ENCODE results near the gene TMEM150B. TPM values are rescaled to one million over a fixed set of nuclear protein-coding genes. Genes with fewer than 3 reads are reported as not detected.

Gene TMEM150B
- polyA plus RNA-seq, 4 donors, result 33.2 to 125 (median 79.2) TPM

- DNase-seq, result no peak
- H3K4me1 ChIP-seq (ENCODE audit: control insufficient read depth in 3 of 3, insufficient read depth in 2 of 3, low read depth in 1 of 3, low read length in 2 of 3), result peaks cover 0 to 7% (median 4%) of the 10 kb centered on the region in 3 donors
- no peaks in the 10 kb centered on the region for H3K9me3 ChIP-seq (ENCODE audit: control insufficient read depth in 2 of 2, insufficient read depth in 1 of 2, low read depth in 1 of 2, low read length in 1 of 2)
- H3K27me3 ChIP-seq (ENCODE audit: control insufficient read depth in 3 of 3, insufficient read depth in 3 of 3, low read length in 3 of 3), result no peaks in the 10 kb centered on the region
- peaks cover 0 to 64% (median 5%) of the 10 kb centered on the region in 3 donors for H3K36me3 ChIP-seq (ENCODE audit: control insufficient read depth in 3 of 3, insufficient read depth in 2 of 3, low read depth in 1 of 3, low read length in 3 of 3)
- no peak overlapping the region for H3K27ac ChIP-seq (ENCODE audit: low read depth in 1 of 3, low read length in 2 of 3)
- FAIRE-seq, result no peak
- H3K4me3 ChIP-seq (ENCODE audit: low read depth in 1 of 3, low read length in 3 of 3), result no peak overlapping the region
- WGBS, 3 donors, result 81 to 84% (median 83%) methylated on average over 9 of the region's 9 CpGs
These were observed 19.3 kb upstream of the TMEM150B start for GRCh38 chr19:55344444-55344843.

DNA sequence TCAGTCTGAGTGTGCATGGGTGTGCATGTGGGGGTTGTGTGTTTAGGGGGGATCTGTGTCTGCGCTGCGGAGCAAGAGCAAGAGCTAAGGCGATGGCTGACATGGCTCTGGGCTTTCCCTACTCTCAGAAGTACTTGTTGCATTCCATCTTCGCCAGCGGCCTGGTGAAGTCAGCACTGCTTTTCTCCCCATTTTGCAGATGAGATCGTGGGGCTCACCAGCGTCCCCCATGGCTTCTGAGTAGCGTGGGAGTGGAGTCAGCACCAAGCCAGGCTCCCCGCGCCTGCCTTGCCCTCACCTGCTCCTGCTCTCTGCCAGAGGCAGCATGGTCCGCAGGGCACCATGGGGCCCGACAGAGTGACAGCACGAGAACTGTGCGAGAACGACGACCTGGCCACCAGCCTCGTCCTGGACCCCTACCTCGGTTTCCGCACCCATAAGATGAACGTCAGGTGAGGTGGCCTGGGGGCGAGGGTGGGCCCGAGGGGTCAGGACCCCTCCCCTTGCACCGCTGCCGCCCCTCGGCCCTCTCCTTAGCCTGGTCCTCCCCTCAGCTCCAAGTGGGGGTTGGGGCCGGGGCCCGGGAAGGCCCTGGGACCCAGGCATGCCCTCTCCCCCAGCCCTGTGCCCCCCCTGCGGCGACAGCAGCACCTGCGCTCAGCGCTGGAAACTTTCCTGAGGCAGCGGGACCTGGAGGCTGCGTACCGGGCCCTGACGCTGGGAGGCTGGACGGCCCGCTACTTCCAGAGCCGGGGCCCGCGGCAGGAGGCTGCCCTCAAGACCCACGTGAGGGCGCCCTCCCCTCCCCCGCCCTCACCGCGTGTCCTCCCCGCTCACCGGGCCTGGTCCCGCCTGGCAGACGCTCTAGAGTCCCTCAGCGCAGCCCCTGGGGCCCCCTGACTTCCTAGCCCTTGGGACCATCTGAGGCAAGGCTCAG is 16.7 kb upstream of the TMEM150B start:
- Histone ChIP-seq H3K27ac (ENCODE audit: low read depth in 1 of 3, low read length in 2 of 3) (no peak overlapping the region), H3K36me3 (ENCODE audit: control insufficient read depth in 3 of 3, insufficient read depth in 2 of 3, low read depth in 1 of 3, low read length in 3 of 3) (peaks cover 0 to 47% (median under 1%) of the 10 kb centered on the region in 3 donors), H3K4me1 (ENCODE audit: control insufficient read depth in 3 of 3, insufficient read depth in 2 of 3, low read depth in 1 of 3, low read length in 2 of 3) (peaks cover 0 to 12% (median 4%) of the 10 kb centered on the region in 3 donors), H3K4me3 (ENCODE audit: low read depth in 1 of 3, low read length in 3 of 3) (peak overlapping the region in 1 of 3 donors; percentile 9), H3K9me3 (ENCODE audit: control insufficient read depth in 2 of 2, insufficient read depth in 1 of 2, low read depth in 1 of 2, low read length in 1 of 2) (no peaks in the 10 kb centered on the region), H3K27me3 (ENCODE audit: control insufficient read depth in 3 of 3, insufficient read depth in 3 of 3, low read length in 3 of 3) (no peaks in the 10 kb centered on the region)
- FAIRE-seq (no peak), DNase-seq (no peak)
- 88 to 91% (median 89%) methylated on average over 40 to 50 of the region's 50 CpGs for WGBS, 3 donors

DNA sequence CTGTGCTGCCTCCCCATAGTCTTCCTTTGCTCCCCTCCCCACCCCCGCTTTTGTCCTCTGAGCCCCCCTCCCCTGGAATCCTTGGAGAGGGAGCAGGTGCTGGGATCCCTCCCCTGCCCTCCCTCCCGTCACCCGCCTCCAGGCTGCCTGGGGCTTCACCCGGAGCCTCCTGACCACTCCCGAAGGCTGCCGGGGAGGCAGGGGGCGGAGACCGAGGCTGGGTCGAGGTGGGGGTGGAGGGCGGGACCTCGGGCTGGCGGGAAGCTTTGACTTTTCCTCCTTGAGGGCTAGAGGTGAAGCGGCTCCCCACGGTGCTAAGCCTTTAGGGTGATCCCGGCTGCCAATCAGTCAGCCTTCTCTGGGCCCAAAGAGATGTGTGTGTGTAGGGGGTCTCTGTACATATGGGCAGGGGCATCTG is 16.0 kb upstream of the TMEM150B start:
- FAIRE-seq, result no peak
- whole genome bisulfite sequencing, 3 donors, result 2 to 3% (median 3%) methylated on average over 15 of the region's 15 CpGs
- Histone ChIP-seq H3K9me3 (ENCODE audit: control insufficient read depth in 2 of 2, insufficient read depth in 1 of 2, low read depth in 1 of 2, low read length in 1 of 2) (no peaks in the 10 kb centered on the region), H3K27ac (ENCODE audit: low read depth in 1 of 3, low read length in 2 of 3) (peak overlapping the region in 1 of 3 donors; percentile 86), H3K27me3 (ENCODE audit: control insufficient read depth in 3 of 3, insufficient read depth in 3 of 3, low read length in 3 of 3) (no peaks in the 10 kb centered on the region), H3K4me1 (ENCODE audit: control insufficient read depth in 3 of 3, insufficient read depth in 2 of 3, low read depth in 1 of 3, low read length in 2 of 3) (peaks cover 0 to 12% (median 4%) of the 10 kb centered on the region in 3 donors), H3K4me3 (ENCODE audit: low read depth in 1 of 3, low read length in 3 of 3) (peak overlapping the region; percentile 60 to 67 (median 64)), H3K36me3 (ENCODE audit: control insufficient read depth in 3 of 3, insufficient read depth in 2 of 3, low read depth in 1 of 3, low read length in 3 of 3) (peaks cover 0 to 43% (median 0%) of the 10 kb centered on the region in 3 donors)
- peak; percentile 62 to 91 for DNase-seq

- Histone ChIP-seq H3K36me3 (ENCODE audit: control insufficient read depth in 3 of 3, insufficient read depth in 2 of 3, low read depth in 1 of 3, low read length in 3 of 3) (peaks cover 0 to 39% (median 0%) of the 10 kb centered on the region in 3 donors), H3K4me3 (ENCODE audit: low read depth in 1 of 3, low read length in 3 of 3) (peak overlapping the region; percentile 60 to 67 (median 64)), H3K4me1 (ENCODE audit: control insufficient read depth in 3 of 3, insufficient read depth in 2 of 3, low read depth in 1 of 3, low read length in 2 of 3) (peaks cover 0 to 12% (median 4%) of the 10 kb centered on the region in 3 donors), H3K27ac (ENCODE audit: low read depth in 1 of 3, low read length in 2 of 3) (peak overlapping the region in 1 of 3 donors; percentile 86), H3K27me3 (ENCODE audit: control insufficient read depth in 3 of 3, insufficient read depth in 3 of 3, low read length in 3 of 3) (no peaks in the 10 kb centered on the region), H3K9me3 (ENCODE audit: control insufficient read depth in 2 of 2, insufficient read depth in 1 of 2, low read depth in 1 of 2, low read length in 1 of 2) (no peaks in the 10 kb centered on the region)
- FAIRE-seq (no peak), DNase-seq (peak; percentile 31 to 69)
- 0 to 2% (median 0%) methylated on average over 18 to 24 of the region's 24 CpGs for WGBS, 3 donors
These were observed 15.6 kb upstream of the TMEM150B start for GRCh38 chr19:55340784-55341147.

DNA sequence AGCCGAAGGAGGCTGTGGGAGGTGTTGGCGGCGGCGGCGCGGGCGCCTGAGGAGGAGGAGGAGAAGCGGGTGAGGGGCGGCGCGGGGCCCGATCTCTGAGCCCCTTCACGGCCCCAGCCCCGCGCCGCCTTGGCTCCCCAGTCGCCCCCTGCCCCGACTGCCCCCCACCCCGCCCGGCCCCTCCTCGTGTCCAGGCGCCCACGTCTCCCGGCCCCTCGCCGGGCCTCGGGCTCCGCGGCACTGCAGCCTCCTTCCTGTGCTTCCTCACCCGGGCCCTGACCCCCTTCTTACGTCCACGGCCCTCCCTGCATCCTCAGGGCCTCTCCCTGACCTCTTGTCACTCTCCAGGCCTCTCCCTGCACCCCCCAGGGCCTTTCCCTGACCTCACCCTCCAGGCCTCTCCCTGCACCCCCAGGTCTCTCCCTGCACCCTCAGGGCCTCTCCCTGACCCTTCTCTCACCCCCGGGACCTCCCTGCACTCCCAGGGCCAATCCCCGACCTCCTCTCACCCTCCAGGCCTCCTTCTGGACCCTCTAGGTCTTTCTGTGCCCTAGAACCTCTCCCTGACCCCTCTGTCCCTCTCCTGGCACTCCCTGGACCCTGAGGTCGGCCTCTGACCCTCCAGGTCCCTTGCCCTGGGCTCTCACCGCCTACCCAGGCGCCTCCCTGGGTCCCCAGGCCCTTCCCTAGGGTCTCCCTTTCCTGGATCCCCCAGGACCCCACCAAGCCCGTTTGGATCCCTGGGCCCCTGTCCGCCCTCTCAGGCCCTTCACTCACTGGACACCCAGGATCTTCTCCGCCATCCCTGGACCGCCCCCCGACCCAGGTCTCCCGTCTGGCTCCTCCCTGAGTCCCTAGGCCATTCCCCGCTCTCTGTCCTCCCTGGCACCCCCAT is 15.0 kb upstream of the TMEM150B start:
- no peak for FAIRE-seq
- peak overlapping the region; percentile 60 to 67 (median 64) for H3K4me3 ChIP-seq (ENCODE audit: low read depth in 1 of 3, low read length in 3 of 3)
- peaks cover 0 to 35% (median 0%) of the 10 kb centered on the region in 3 donors for H3K36me3 ChIP-seq (ENCODE audit: control insufficient read depth in 3 of 3, insufficient read depth in 2 of 3, low read depth in 1 of 3, low read length in 3 of 3)
- H3K9me3 ChIP-seq (ENCODE audit: control insufficient read depth in 2 of 2, insufficient read depth in 1 of 2, low read depth in 1 of 2, low read length in 1 of 2), result no peaks in the 10 kb centered on the region
- H3K27me3 ChIP-seq (ENCODE audit: control insufficient read depth in 3 of 3, insufficient read depth in 3 of 3, low read length in 3 of 3), result no peaks in the 10 kb centered on the region
- peaks cover 0 to 12% (median 4%) of the 10 kb centered on the region in 3 donors for H3K4me1 ChIP-seq (ENCODE audit: control insufficient read depth in 3 of 3, insufficient read depth in 2 of 3, low read depth in 1 of 3, low read length in 2 of 3)
- peak overlapping the region; percentile 46 to 94 (median 86) for H3K27ac ChIP-seq (ENCODE audit: low read depth in 1 of 3, low read length in 2 of 3)
- 2 to 5% (median 3%) methylated on average over 19 to 44 of the region's 44 CpGs for WGBS, 3 donors
- DNase-seq, result peak; percentile 24 to 70

GRCh38 chr19:55339105-55339888 is 14.2 kb upstream of the TMEM150B start, which contains the start of gene KMT5C:
TSS of gene KMT5C (plus strand) at chr19:55339876. CDS start at chr19:55341937, 2,061 bp downstream.
- H3K4me1 ChIP-seq (ENCODE audit: control insufficient read depth in 3 of 3, insufficient read depth in 2 of 3, low read depth in 1 of 3, low read length in 2 of 3), result peaks cover 0 to 17% (median 4%) of the 10 kb centered on the region in 3 donors
- peaks cover 0 to 27% (median 0%) of the 10 kb centered on the region in 3 donors for H3K36me3 ChIP-seq (ENCODE audit: control insufficient read depth in 3 of 3, insufficient read depth in 2 of 3, low read depth in 1 of 3, low read length in 3 of 3)
- H3K9me3 ChIP-seq (ENCODE audit: control insufficient read depth in 2 of 2, insufficient read depth in 1 of 2, low read depth in 1 of 2, low read length in 1 of 2), result no peaks in the 10 kb centered on the region
- DNase-seq (peak; percentile 100), FAIRE-seq (peak; percentile 96)
- no peaks in the 10 kb centered on the region for H3K27me3 ChIP-seq (ENCODE audit: control insufficient read depth in 3 of 3, insufficient read depth in 3 of 3, low read length in 3 of 3)
- WGBS, 3 donors, result 0% methylated on average over 59 to 63 of the region's 63 CpGs
- peak within 1 kb of the TSS; percentile 60 to 67 (median 64) for H3K4me3 ChIP-seq (ENCODE audit: low read depth in 1 of 3, low read length in 3 of 3)
- H3K27ac ChIP-seq (ENCODE audit: low read depth in 1 of 3, low read length in 2 of 3), result peak within 1 kb of the TSS; percentile 93 to 99 (median 95)

DNA sequence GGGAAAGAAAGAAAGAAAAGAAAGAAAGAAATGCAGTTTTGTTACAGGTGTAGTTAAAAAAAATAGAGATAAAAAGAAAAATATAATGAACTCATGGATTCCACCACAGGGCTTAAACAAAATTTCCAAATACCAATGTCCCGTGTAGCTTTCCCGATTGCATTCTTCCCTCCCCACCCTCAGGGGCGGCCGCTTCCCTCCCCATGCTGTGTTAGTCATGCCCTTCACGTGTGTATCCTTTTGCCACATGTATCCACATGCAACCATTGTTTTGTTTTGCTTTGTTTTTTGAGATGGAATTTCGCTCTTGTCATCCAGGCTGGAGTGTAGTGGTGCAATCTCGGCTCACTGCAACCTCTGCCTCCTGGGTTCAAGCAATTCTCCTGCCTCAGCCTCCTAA is 11.0 kb upstream of the TMEM150B start:
- Histone ChIP-seq H3K36me3 (ENCODE audit: control insufficient read depth in 3 of 3, insufficient read depth in 2 of 3, low read depth in 1 of 3, low read length in 3 of 3) (no peaks in the 10 kb centered on the region), H3K27ac (ENCODE audit: low read depth in 1 of 3, low read length in 2 of 3) (no peak overlapping the region), H3K9me3 (ENCODE audit: control insufficient read depth in 2 of 2, insufficient read depth in 1 of 2, low read depth in 1 of 2, low read length in 1 of 2) (no peaks in the 10 kb centered on the region), H3K4me1 (ENCODE audit: control insufficient read depth in 3 of 3, insufficient read depth in 2 of 3, low read depth in 1 of 3, low read length in 2 of 3) (peaks cover 0 to 23% (median 4%) of the 10 kb centered on the region in 3 donors), H3K27me3 (ENCODE audit: control insufficient read depth in 3 of 3, insufficient read depth in 3 of 3, low read length in 3 of 3) (no peaks in the 10 kb centered on the region), H3K4me3 (ENCODE audit: low read depth in 1 of 3, low read length in 3 of 3) (no peak overlapping the region)
- DNase-seq (no peak), FAIRE-seq (no peak)
- 82 to 87% (median 85%) methylated on average over 7 of the region's 7 CpGs for WGBS, 3 donors
